Fibroblast of the aortic adventitia (primary cell): ENCODE results near the gene LHFPL2. TPM values are rescaled to one million over a fixed set of nuclear protein-coding genes. Genes with fewer than 3 reads are reported as not detected.
"Not testable (repeated sequence)": the region's sequence is repeated elsewhere in the genome, so short reads cannot be mapped to it uniquely, and the experiment has no call there.

ENCODE experiments used
- DNase-seq: peaks from one replicate; pipeline ENCODE4 v3.0.0-alpha.2; 2010; ENCODE audit warnings: low read depth
- H3K4me3 ChIP-seq: 2 replicates; pipeline ENCODE4 v1.5.1; 2011; ENCODE audit warnings: low read depth, mild to moderate bottlenecking, control low read depth, low read length, moderate library complexity
- CTCF ChIP-seq: IDR thresholded peaks from 2 replicates; pipeline ENCODE4 v1.5.1; 2011; ENCODE audit warnings: mild to moderate bottlenecking, low read length, control low read depth, inconsistent platforms; ENCODE audit not compliant: insufficient read depth
- total RNA-seq: library from RNA; depleted of rRNA; stranded (reverse); fragments of >200 nt; gene quantifications from 2 replicates; pipeline ENCODE4 v1.2.3, GENCODE V29; 2012; ENCODE audit warnings: low replicate concordance

LHFPL2 gene
- total RNA-seq, 1 donor, result 81.2 TPM

GRCh38 chr5:78624011-78624541, 24.5 kb downstream of the LHFPL2 start:
- H3K4me3 ChIP-seq, result no peak overlapping the region
- peak; percentile 40 for DNase-seq
- TF ChIP-seq CTCF, result no peak

GRCh38 chr5:78622302-78622971, 26.1 kb downstream of the LHFPL2 start:
- H3K4me3 ChIP-seq, result no peak overlapping the region
- no peak for TF ChIP-seq CTCF
- no peak for DNase-seq

- no peak overlapping the region for H3K4me3 ChIP-seq
- DNase-seq, result peak; percentile 39
- TF ChIP-seq CTCF, result no peak
Observed at GRCh38 chr5:78621291-78621738, 27.3 kb downstream of the LHFPL2 start.

GRCh38 chr5:78620119-78620518, 28.5 kb downstream of the LHFPL2 start:
- not testable (repeated sequence) for H3K4me3 ChIP-seq, DNase-seq

- no peak for DNase-seq
- TF ChIP-seq CTCF, result no peak
- H3K4me3 ChIP-seq, result no peak overlapping the region
Observed at GRCh38 chr5:78618303-78618702, 30.3 kb downstream of the LHFPL2 start.

GRCh38 chr5:78615697-78616096, 32.9 kb downstream of the LHFPL2 start:
- peak; percentile 31 for DNase-seq
- H3K4me3 ChIP-seq, result no peak overlapping the region
- no peak for TF ChIP-seq CTCF

- no peak overlapping the region for H3K4me3 ChIP-seq
- no peak for TF ChIP-seq CTCF
- no peak for DNase-seq
Observed at GRCh38 chr5:78614816-78615215, 33.8 kb downstream of the LHFPL2 start.
